WTC11 (cell line): ENCODE data around the gene TREX2.

ENCODE experiments used
- CTCF ChIP-seq: fragments of 200-600 bp; IDR thresholded peaks from 2 replicates; pipeline ENCODE4 v1.8.0; 2022; ENCODE audit warnings: antibody characterized with exemption
- E2F4 ChIP-seq: sonication (generic); formaldehyde crosslinking; IDR thresholded peaks from 2 replicates; pipeline ENCODE4 v1.8.1; 2022; ENCODE audit warnings: low read depth, mild to moderate bottlenecking, moderate library complexity, missing genetic modification reagents, borderline replicate concordance
- ETV6 ChIP-seq: sonication (generic); formaldehyde crosslinking; IDR thresholded peaks from 2 replicates; pipeline ENCODE4 v1.8.1; 2022; ENCODE audit warnings: mild to moderate bottlenecking, missing genetic modification reagents
- FOXJ3 ChIP-seq: sonication (generic); formaldehyde crosslinking; IDR thresholded peaks from 2 replicates; pipeline ENCODE4 v1.9.0; 2021; ENCODE audit warnings: missing genetic modification reagents, mild to moderate bottlenecking, borderline replicate concordance

DNA sequence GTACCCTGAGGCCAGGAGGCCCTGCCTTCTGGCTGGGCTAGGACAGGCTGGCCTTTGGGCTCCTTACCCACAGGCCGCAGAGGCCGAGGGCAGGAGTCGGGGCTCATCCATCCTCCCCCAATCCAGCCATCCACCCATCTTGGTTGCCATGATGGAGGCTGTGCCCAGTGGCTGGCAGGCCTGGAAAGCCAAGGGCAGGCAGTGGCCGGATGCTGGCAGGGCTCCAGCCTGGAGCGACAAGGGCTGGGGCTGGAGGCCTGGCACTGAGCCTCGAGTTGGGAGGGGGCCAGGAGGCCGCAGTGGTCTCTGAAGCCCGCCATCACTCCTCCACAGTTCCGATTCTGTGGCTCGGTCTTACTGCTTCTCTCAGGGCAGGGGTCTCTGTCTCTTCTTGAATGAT lies 40.3 kb upstream of the TREX2 start:
- no peak for TF ChIP-seq CTCF
- TF ChIP-seq ETV6 (CRISPR knock-in tag) = no peak
- TF ChIP-seq E2F4 = no peak
- TF ChIP-seq FOXJ3 (CRISPR knock-in tag) = no peak
